ENCODE measurements around the gene HIPK4. TPM values are rescaled to one million over a fixed set of nuclear protein-coding genes. Genes with fewer than 3 reads are reported as not detected.

HIPK4 gene
- total and polyA plus RNA-seq, 4 donors, result 0.02 to 0.17 TPM; not detected in 2

- H3K27me3 ChIP-seq (ENCODE audit: control insufficient read depth in 4 of 4, insufficient read depth in 4 of 4, low read length in 3 of 4), result no peaks in the 10 kb centered on the region
- H3K27ac ChIP-seq (ENCODE audit: low read depth in 1 of 2, low read length in 2 of 2), result no peak overlapping the region
- peaks cover 0 to 26% (median 7%) of the 10 kb centered on the region in 4 donors for H3K36me3 ChIP-seq (ENCODE audit: control insufficient read depth in 4 of 4, insufficient read depth in 3 of 4, low read depth in 1 of 4, low read length in 3 of 4)
- DNase-seq (ENCODE audit: low spot score), result no peak
- no peak overlapping the region for H3K4me3 ChIP-seq (ENCODE audit: low read depth in 1 of 3, low read length in 3 of 3)
- no peak for TF ChIP-seq FOXA1 (IDR thresholded peaks at IDR 0.05)
- no peak for TF ChIP-seq CTCF (IDR thresholded peaks at IDR 0.05; ENCODE audit: low read depth, low read length, missing input control)
- no peak for TF ChIP-seq RXRA (IDR thresholded peaks at IDR 0.05)
- no peak for TF ChIP-seq SP1 (IDR thresholded peaks at IDR 0.05)
- TF ChIP-seq FOXA2 (IDR thresholded peaks at IDR 0.05), result no peak
- no peak for TF ChIP-seq EGR1 (IDR thresholded peaks at IDR 0.05; ENCODE audit: low read depth in 2 of 2)
- no peak for TF ChIP-seq ZBTB33 (IDR thresholded peaks at IDR 0.05)
- TF ChIP-seq REST (IDR thresholded peaks at IDR 0.05), result no peak
- no peak for TF ChIP-seq NR2F2 (IDR thresholded peaks at IDR 0.05)
- no peak for TF ChIP-seq GABPA (IDR thresholded peaks at IDR 0.05 in 1 of 2, conservative IDR thresholded peaks at IDR 0.05 in 1 of 2)
- TF ChIP-seq MAX (IDR thresholded peaks at IDR 0.05), result no peak
- 90% methylated on average over 37 of the region's 37 CpGs for WGBS
- no peaks in the 10 kb centered on the region for H3K9me3 ChIP-seq (ENCODE audit: control insufficient read depth in 4 of 4, low read length in 3 of 4)
- no peak overlapping the region for H3K9ac ChIP-seq (ENCODE audit: low read depth in 1 of 2, low read length in 2 of 2)
- H3K4me1 ChIP-seq (ENCODE audit: control insufficient read depth in 4 of 4, insufficient read depth in 4 of 4, low read length in 3 of 4), result no peaks in the 10 kb centered on the region
These were observed 9.6 kb downstream of the HIPK4 start for GRCh38 chr19:40380199-40381037.

- Histone ChIP-seq H3K9ac (ENCODE audit: low read depth in 1 of 2, low read length in 2 of 2) (no peak overlapping the region), H3K4me1 (ENCODE audit: control insufficient read depth in 4 of 4, insufficient read depth in 4 of 4, low read length in 3 of 4) (no peaks in the 10 kb centered on the region), H3K9me3 (ENCODE audit: control insufficient read depth in 4 of 4, low read length in 3 of 4) (no peaks in the 10 kb centered on the region), H3K27me3 (ENCODE audit: control insufficient read depth in 4 of 4, insufficient read depth in 4 of 4, low read length in 3 of 4) (no peaks in the 10 kb centered on the region), H3K36me3 (ENCODE audit: control insufficient read depth in 4 of 4, insufficient read depth in 3 of 4, low read depth in 1 of 4, low read length in 3 of 4) (peaks cover under 1 to 27% (median 8%) of the 10 kb centered on the region in 4 donors), H3K4me3 (ENCODE audit: low read depth in 1 of 3, low read length in 3 of 3) (no peak overlapping the region), H3K27ac (ENCODE audit: low read depth in 1 of 2, low read length in 2 of 2) (no peak overlapping the region)
- DNase-seq (ENCODE audit: low spot score), result no peak
- WGBS, result 88% methylated on average over 11 of the region's 11 CpGs
- TF ChIP-seq JUND (IDR thresholded peaks at IDR 0.05) (no peak), HNF4G (IDR thresholded peaks at IDR 0.05) (no peak), REST (IDR thresholded peaks at IDR 0.05) (no peak), ATF3 (IDR thresholded peaks at IDR 0.05) (no peak)
These were observed 10.4 kb downstream of the HIPK4 start for GRCh38 chr19:40379446-40380198.

Measured in liver (tissue), 9 donors.